ENCODE measurements around the gene IPP.

DNA sequence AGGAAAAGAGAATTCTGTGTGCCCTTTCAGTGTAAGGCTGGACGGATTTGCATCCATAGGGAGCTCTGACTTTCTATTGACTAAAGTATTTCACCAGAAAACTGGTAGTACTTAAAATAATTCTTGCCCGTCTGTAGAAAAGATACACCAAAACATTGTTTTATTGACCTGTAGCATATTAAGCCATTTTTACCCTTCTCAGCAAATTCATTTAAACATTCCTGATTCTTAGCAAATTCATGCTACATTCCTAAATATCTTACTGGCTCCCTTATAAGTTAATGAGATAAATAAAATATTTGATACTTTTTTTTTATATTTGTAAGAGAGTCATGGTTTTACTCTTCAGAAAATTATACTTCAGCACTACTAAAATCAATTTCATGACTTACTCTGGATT, 1.6 kb upstream of the IPP start:
- TF ChIP-seq ARNT (IDR thresholded peaks at IDR 0.05) = no peak
- no peak for TF ChIP-seq NFRKB (IDR thresholded peaks at IDR 0.05)
- TF ChIP-seq ZNF384 (IDR thresholded peaks at IDR 0.05) = no peak
- no peak for TF ChIP-seq LEF1 (IDR thresholded peaks at IDR 0.05; ENCODE audit: borderline replicate concordance)
- no peak for TF ChIP-seq FOXA1 (IDR thresholded peaks at IDR 0.05)
- TF ChIP-seq SP1 (IDR thresholded peaks at IDR 0.05) = no peak
- no peak for TF ChIP-seq FOXM1 (IDR thresholded peaks at IDR 0.05; ENCODE audit: borderline replicate concordance)
- no peak for TF ChIP-seq TARDBP (IDR thresholded peaks at IDR 0.05)
- no peak for TF ChIP-seq BHLHE40 (IDR thresholded peaks at IDR 0.05; ENCODE audit: borderline replicate concordance)

Measured in HEK293T (cell line).